ENCODE data around the gene ABCA12. TPM values are rescaled to one million over a fixed set of nuclear protein-coding genes. Genes with fewer than 3 reads are reported as not detected.

The ABCA12 gene
- total RNA-seq, 1 donor from 2014 or later = not detected

DNA sequence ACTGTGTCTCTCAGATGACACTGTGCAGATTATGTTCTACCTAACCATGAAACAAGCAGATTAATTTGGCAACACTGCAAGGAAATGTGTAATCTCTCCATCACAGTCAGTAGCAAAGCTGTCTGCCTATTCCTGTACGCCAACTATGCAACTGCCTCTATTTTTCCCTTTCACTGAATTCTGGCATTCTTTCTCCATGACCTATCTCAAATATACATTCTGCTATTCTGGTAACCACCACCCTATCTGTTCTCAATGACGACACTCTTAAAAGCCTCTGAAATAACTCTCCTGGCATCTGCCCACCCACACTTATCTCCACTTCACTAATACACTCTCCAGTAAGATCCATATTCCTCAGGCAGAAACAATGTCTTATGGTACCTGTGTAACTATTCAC, 78.7 kb downstream of the ABCA12 start:
- Mint-ChIP-seq H3K4me3 (no peak overlapping the region), H3K9me3 (no peaks in the 10 kb centered on the region), H3K36me3 (ENCODE audit: low read depth) (no peaks in the 10 kb centered on the region), H3K27me3 (ENCODE audit: insufficient read depth) (no peaks in the 10 kb centered on the region), H3K4me1 (ENCODE audit: low read depth) (no peaks in the 10 kb centered on the region), H3K27ac (no peak overlapping the region)
- no peak for DNase-seq (ENCODE audit: low spot score)
- intact Hi-C loops (cut with micrococcal nuclease) = no loop called here

GRCh38 chr2:215055891-215056290, 82.5 kb downstream of the ABCA12 start:
- Mint-ChIP-seq H3K36me3 (ENCODE audit: low read depth) (no peaks in the 10 kb centered on the region), H3K4me3 (no peak overlapping the region), H3K27me3 (ENCODE audit: insufficient read depth) (no peaks in the 10 kb centered on the region), H3K4me1 (ENCODE audit: low read depth) (no peaks in the 10 kb centered on the region), H3K9me3 (no peaks in the 10 kb centered on the region), H3K27ac (no peak overlapping the region)
- DNase-seq (ENCODE audit: low spot score) = no peak
- intact Hi-C loops (cut with micrococcal nuclease) = no loop called here

DNA sequence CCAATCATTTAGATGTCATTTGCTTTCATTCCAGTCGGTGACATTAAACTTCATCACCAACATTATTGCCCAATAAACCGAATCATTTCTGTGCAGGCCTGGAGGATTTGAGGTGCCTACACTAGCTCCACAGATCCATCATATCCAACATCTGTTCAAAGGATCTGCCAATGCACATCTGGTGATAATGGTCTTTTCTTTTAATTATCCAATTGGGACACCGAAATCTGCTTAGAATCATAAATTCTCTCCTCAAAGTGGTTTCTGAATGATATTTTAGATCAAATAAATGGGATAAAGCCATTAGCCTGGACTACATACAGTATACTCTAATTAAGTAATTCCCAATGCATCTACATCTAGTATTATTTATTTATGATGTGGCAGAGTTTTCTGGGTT, 85.6 kb downstream of the ABCA12 start:
- Mint-ChIP-seq H3K36me3 (ENCODE audit: low read depth) (no peaks in the 10 kb centered on the region), H3K4me3 (no peak overlapping the region), H3K27ac (no peak overlapping the region), H3K4me1 (ENCODE audit: low read depth) (no peaks in the 10 kb centered on the region), H3K27me3 (ENCODE audit: insufficient read depth) (no peaks in the 10 kb centered on the region), H3K9me3 (no peaks in the 10 kb centered on the region)
- DNase-seq (ENCODE audit: low spot score) = no peak
- intact Hi-C loops (cut with micrococcal nuclease) = no loop called here

DNA sequence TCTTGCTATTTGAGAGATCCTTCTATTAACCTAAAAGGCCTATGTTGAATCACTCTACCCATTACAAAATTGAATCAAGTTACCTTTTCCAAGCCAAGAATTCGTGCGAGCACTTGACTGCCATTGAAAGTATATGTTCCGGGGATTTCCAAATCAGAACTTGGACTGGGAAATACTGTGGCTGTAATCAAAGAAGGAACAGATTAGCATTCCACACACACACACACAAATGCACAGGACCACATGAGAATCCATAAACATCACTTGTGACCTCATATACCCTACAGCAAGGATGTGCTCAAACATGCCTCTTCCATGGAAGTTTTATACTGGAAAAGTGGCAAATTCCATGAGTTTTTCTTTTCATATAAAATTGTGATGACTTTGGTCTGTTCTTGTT, 86.0 kb downstream of the ABCA12 start:
- Mint-ChIP-seq H3K4me1 (ENCODE audit: low read depth) (no peaks in the 10 kb centered on the region), H3K27me3 (ENCODE audit: insufficient read depth) (no peaks in the 10 kb centered on the region), H3K9me3 (no peaks in the 10 kb centered on the region), H3K4me3 (no peak overlapping the region), H3K36me3 (ENCODE audit: low read depth) (no peaks in the 10 kb centered on the region), H3K27ac (no peak overlapping the region)
- no peak for DNase-seq (ENCODE audit: low spot score)
- intact Hi-C loops (cut with micrococcal nuclease) = no loop called here

GRCh38 chr2:215049341-215049740, 89.1 kb downstream of the ABCA12 start:
- Mint-ChIP-seq H3K27me3 (ENCODE audit: insufficient read depth) (no peaks in the 10 kb centered on the region), H3K4me3 (no peak overlapping the region), H3K36me3 (ENCODE audit: low read depth) (no peaks in the 10 kb centered on the region), H3K27ac (no peak overlapping the region), H3K4me1 (ENCODE audit: low read depth) (no peaks in the 10 kb centered on the region), H3K9me3 (no peaks in the 10 kb centered on the region)
- intact Hi-C loops (cut with micrococcal nuclease) = no loop called here
- no peak for DNase-seq (ENCODE audit: low spot score)

- DNase-seq (ENCODE audit: low spot score) = no peak
- Mint-ChIP-seq H3K27me3 (ENCODE audit: insufficient read depth) (peaks cover 2% of the 10 kb centered on the region), H3K4me3 (no peak overlapping the region), H3K36me3 (ENCODE audit: low read depth) (no peaks in the 10 kb centered on the region), H3K27ac (no peak overlapping the region), H3K4me1 (ENCODE audit: low read depth) (no peaks in the 10 kb centered on the region), H3K9me3 (no peaks in the 10 kb centered on the region)
- intact Hi-C loops (cut with micrococcal nuclease) = no loop called here
Measured at GRCh38 chr2:215038421-215038820, 100.0 kb downstream of the ABCA12 start.

DNA sequence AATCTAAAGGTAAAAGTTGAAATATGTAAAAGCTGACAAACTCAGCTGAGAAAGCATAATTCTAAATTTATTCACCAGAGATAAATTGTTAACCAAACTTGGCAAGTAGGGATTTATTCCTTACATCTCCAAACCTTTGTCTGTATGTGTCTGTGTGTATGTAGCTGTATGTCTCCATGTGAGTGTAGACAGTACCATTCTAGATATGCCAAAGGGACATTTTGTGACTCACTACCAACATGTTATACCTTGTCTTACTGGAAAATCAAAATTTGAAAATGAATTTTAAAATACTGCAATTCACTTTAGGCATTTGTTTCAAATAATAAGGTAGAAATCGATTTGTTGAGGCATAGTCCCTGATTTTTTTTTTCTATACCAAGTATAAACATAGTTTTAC, 102.1 kb downstream of the ABCA12 start:
- DNase-seq (ENCODE audit: low spot score) = no peak
- Mint-ChIP-seq H3K36me3 (ENCODE audit: low read depth) (no peaks in the 10 kb centered on the region), H3K9me3 (no peaks in the 10 kb centered on the region), H3K27ac (no peak overlapping the region), H3K27me3 (ENCODE audit: insufficient read depth) (no peaks in the 10 kb centered on the region), H3K4me3 (no peak overlapping the region), H3K4me1 (ENCODE audit: low read depth) (no peaks in the 10 kb centered on the region)
- intact Hi-C loops (cut with micrococcal nuclease) = no loop called here

GRCh38 chr2:215034154-215034553, 104.3 kb downstream of the ABCA12 start:
- Mint-ChIP-seq H3K9me3 (no peaks in the 10 kb centered on the region), H3K27me3 (ENCODE audit: insufficient read depth) (no peaks in the 10 kb centered on the region), H3K36me3 (ENCODE audit: low read depth) (no peaks in the 10 kb centered on the region), H3K4me1 (ENCODE audit: low read depth) (no peaks in the 10 kb centered on the region), H3K4me3 (no peak overlapping the region), H3K27ac (no peak overlapping the region)
- DNase-seq (ENCODE audit: low spot score) = no peak
- intact Hi-C loops (cut with micrococcal nuclease) = no loop called here

GRCh38 chr2:215032153-215032552, 106.3 kb downstream of the ABCA12 start:
- intact Hi-C loops (cut with micrococcal nuclease) = no loop called here
- no peaks in the 10 kb centered on the region for H3K27me3 Mint-ChIP-seq (ENCODE audit: insufficient read depth)
- no peaks in the 10 kb centered on the region for H3K4me1 Mint-ChIP-seq (ENCODE audit: low read depth)
- no peak for DNase-seq (ENCODE audit: low spot score)
- no peak overlapping the region for H3K4me3 Mint-ChIP-seq
- no peaks in the 10 kb centered on the region for H3K9me3 Mint-ChIP-seq
- no peaks in the 10 kb centered on the region for H3K36me3 Mint-ChIP-seq (ENCODE audit: low read depth)
- H3K27ac Mint-ChIP-seq = no peak overlapping the region

DNA sequence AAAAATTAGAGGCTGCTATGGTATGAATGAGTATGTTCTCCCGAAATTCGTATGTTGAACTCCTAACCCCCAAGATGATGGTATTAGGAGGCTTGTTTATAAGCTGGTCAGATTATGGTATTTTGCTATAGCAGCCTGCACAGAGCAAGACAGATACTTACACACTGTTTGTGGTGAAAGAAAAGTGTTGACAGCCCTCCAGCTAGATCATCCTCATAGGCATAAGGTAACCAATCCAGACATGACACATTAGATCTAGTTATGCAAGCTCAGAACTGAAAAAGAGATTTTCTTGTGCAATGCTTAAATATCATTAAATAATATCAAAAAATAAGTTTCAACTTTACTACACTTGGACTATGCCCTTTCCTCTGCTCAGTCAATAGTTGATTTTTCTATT, 107.1 kb downstream of the ABCA12 start:
- intact Hi-C loops (cut with micrococcal nuclease) = no loop called here
- no peak overlapping the region for H3K4me3 Mint-ChIP-seq
- H3K27me3 Mint-ChIP-seq (ENCODE audit: insufficient read depth) = no peaks in the 10 kb centered on the region
- H3K4me1 Mint-ChIP-seq (ENCODE audit: low read depth) = no peaks in the 10 kb centered on the region
- H3K9me3 Mint-ChIP-seq = no peaks in the 10 kb centered on the region
- DNase-seq (ENCODE audit: low spot score) = no peak
- no peaks in the 10 kb centered on the region for H3K36me3 Mint-ChIP-seq (ENCODE audit: low read depth)
- H3K27ac Mint-ChIP-seq = no peak overlapping the region

DNA sequence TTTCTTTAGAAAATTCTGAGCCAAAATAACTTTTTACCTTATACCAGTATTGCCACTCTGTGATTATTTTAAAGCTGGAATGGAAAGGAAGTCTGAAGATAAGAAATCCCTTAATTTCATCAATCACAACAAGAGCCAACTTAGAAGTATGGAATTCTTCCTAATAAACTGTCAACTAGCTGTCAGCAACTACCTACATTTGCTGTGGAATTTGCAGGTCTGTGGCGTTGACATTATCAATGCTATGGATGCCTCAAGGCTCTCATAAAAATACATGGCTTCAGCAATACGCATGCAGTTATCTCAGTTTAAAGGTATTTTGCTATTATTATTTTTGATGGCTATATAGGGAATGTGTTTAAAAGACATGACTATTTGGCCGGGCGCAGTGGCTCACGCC, 108.5 kb downstream of the ABCA12 start:
- Mint-ChIP-seq H3K27me3 (ENCODE audit: insufficient read depth) (no peaks in the 10 kb centered on the region), H3K9me3 (no peaks in the 10 kb centered on the region), H3K36me3 (ENCODE audit: low read depth) (no peaks in the 10 kb centered on the region), H3K4me1 (ENCODE audit: low read depth) (no peaks in the 10 kb centered on the region), H3K27ac (no peak overlapping the region), H3K4me3 (no peak overlapping the region)
- DNase-seq (ENCODE audit: low spot score) = no peak
- intact Hi-C loops (cut with micrococcal nuclease) = no loop called here

DNA sequence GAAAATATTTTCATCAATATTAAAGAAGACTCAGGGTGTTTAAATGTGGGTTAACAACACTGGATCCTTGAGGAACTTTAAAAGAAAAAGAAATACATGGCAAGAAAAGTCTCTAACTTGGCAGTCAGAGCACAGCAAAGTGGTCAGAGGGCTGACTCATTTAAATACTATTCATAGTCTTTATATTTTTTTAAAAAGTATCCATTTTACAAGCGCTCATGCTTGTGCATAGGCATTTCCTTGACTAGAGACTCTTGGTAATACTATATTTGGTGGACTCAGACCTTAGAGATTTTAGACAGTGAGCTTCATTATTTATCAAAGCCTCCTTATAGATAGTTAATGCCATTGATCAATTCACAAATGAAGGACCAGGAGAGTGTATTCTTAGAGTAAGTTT, 110.2 kb downstream of the ABCA12 start:
- Mint-ChIP-seq H3K27ac (no peak overlapping the region), H3K9me3 (no peaks in the 10 kb centered on the region), H3K4me1 (ENCODE audit: low read depth) (no peaks in the 10 kb centered on the region), H3K36me3 (ENCODE audit: low read depth) (no peaks in the 10 kb centered on the region), H3K4me3 (no peak overlapping the region), H3K27me3 (ENCODE audit: insufficient read depth) (no peaks in the 10 kb centered on the region)
- intact Hi-C loops (cut with micrococcal nuclease) = no loop called here
- no peak for DNase-seq (ENCODE audit: low spot score)

DNA sequence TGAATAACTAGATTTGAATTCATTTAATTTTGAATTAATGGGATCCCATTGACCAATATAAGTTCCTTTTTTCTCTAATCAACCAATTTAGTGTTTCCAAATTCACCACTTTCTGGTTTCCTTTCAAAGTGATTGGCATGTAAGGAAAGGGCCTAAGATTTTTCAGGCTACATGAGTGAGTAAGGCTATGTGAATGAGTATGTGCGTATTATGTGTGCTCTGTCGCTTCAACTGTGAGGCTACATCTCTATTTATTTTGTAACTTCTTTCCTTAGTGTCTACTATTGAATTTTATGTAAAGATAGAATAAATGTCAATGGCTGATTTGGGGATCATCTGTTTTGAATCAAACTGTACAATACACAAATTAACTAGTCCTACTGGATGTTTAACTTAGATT, 110.6 kb downstream of the ABCA12 start:
- Mint-ChIP-seq H3K27ac (no peak overlapping the region), H3K4me1 (ENCODE audit: low read depth) (no peaks in the 10 kb centered on the region), H3K27me3 (ENCODE audit: insufficient read depth) (no peaks in the 10 kb centered on the region), H3K36me3 (ENCODE audit: low read depth) (no peaks in the 10 kb centered on the region), H3K4me3 (no peak overlapping the region), H3K9me3 (no peaks in the 10 kb centered on the region)
- DNase-seq (ENCODE audit: low spot score) = no peak
- intact Hi-C loops (cut with micrococcal nuclease) = no loop called here

GRCh38 chr2:215022910-215023309, 115.5 kb downstream of the ABCA12 start:
- Mint-ChIP-seq H3K36me3 (ENCODE audit: low read depth) (no peaks in the 10 kb centered on the region), H3K4me1 (ENCODE audit: low read depth) (no peaks in the 10 kb centered on the region), H3K9me3 (no peaks in the 10 kb centered on the region), H3K27me3 (ENCODE audit: insufficient read depth) (no peaks in the 10 kb centered on the region), H3K4me3 (no peak overlapping the region), H3K27ac (no peak overlapping the region)
- intact Hi-C loops (cut with micrococcal nuclease) = no loop called here
- DNase-seq (ENCODE audit: low spot score) = no peak

Measured in activated T-helper 1 cell treated with anti-CD3 and anti-CD28 coated beads, Interleukin-12 subunit alpha, Interleukin-12 subunit beta, Interleukin-2, Interleukin-4 antibody, amounts not matched to agents 30 ng/mL and 10 ng/mL and 1 ng/mL, durations not matched to agents 14 hours and 24 hours and 36 hours (primary cell).